ENCODE results near the gene PSPN. TPM values are rescaled to one million over a fixed set of nuclear protein-coding genes. Genes with fewer than 3 reads are reported as not detected.

The PSPN gene
- polyA plus RNA-seq, 1 donor (not counting 4 experiments of a cell fraction or from before 2014, with no cell fraction given) = 0.33 TPM

DNA sequence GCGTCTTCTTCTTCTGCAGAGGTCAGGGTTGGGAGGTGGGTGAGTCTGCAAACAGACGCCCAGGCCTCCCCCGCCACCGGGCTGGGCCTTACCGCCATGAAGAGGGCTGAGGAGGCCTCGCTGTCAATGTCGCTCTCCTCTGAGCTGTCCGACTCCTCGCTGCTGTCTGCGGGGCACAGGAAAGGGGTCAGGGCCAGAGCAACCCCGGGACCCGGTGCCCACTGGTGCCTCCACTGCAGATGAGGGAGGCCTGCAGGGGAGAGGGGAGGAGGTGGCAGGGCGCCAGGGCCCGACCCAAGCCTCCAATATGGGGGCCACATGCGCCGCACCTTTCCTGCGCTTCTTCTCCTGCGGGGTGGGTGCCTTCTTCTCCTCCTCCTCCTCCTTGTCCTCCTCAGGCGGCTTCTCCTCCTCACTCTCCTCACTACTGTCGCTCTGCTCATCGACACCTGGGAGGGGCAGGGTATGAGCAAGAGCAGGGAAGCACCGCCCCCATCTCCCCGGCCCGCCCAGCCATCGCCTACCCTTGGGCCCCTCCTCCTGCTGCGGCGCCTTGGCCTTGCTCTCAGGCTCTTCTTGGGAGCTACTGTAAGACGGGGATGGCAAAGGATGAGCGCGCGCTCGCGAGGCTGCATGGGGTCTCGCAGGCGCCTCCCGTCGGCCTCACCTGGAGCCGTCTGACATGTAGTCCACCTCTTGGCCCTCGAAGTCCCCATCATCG is 5.5 kb upstream of the PSPN start:
- Histone ChIP-seq H3K9me3 (ENCODE audit: control insufficient read depth, low read depth, low read length) (no peaks in the 10 kb centered on the region), H3K27ac (ENCODE audit: control insufficient read depth, insufficient read depth, low read length) (no peak overlapping the region), H3K27me3 (ENCODE audit: control insufficient read depth, extremely low read depth, insufficient read depth, low read length) (no peaks in the 10 kb centered on the region), H3K9me1 (ENCODE audit: control insufficient read depth, extremely low read depth, insufficient read depth, low read length) (no peaks in the 10 kb centered on the region), H3K36me3 (ENCODE audit: control insufficient read depth in 2 of 2, extremely low read depth in 1 of 2, insufficient read depth in 2 of 2, low read length in 2 of 2) (peaks cover 33% of the 10 kb centered on the region in 2 experiments), H3K4me1 (ENCODE audit: control insufficient read depth, extremely low read depth, insufficient read depth, low read length) (no peaks in the 10 kb centered on the region), H4K20me1 (ENCODE audit: control insufficient read depth, extremely low read depth, insufficient read depth, low read length) (no peaks in the 10 kb centered on the region), H3K9ac (ENCODE audit: control insufficient read depth, extremely low read depth, insufficient read depth, low read length) (no peak overlapping the region), H3K4me2 (ENCODE audit: control insufficient read depth, extremely low read depth, insufficient read depth, low read depth, low read length) (no peak overlapping the region), H3K79me2 (ENCODE audit: control insufficient read depth, insufficient read depth, low read length) (no peaks in the 10 kb centered on the region), H3K4me3 (ENCODE audit: control insufficient read depth in 2 of 3, extremely low read depth in 1 of 3, insufficient read depth in 2 of 3, low read depth in 1 of 3, low read length in 3 of 3) (no peak overlapping the region), H2AFZ (ENCODE audit: control insufficient read depth, low read length) (no peak overlapping the region)
- no peak for TF ChIP-seq CTCF (optimal IDR thresholded peaks at IDR 0.05 in 1 of 3, IDR thresholded peaks at IDR 0.05 in 1 of 3, conservative IDR thresholded peaks at IDR 0.05 in 1 of 3; ENCODE audit: extremely low read depth in 1 of 3, insufficient read depth in 2 of 3, low read length in 3 of 3)
- no peak for TF ChIP-seq EZH2 (IDR thresholded peaks at IDR 0.05; ENCODE audit: low read length)
- FAIRE-seq (no peak), DNase-seq (ENCODE audit: low read depth, low spot score) (no peak)
- dilution Hi-C loops (cut with MboI; ENCODE audit: extremely low pct_ligation_motif_present, low sequenced_read_pairs) = no loop called here

DNA sequence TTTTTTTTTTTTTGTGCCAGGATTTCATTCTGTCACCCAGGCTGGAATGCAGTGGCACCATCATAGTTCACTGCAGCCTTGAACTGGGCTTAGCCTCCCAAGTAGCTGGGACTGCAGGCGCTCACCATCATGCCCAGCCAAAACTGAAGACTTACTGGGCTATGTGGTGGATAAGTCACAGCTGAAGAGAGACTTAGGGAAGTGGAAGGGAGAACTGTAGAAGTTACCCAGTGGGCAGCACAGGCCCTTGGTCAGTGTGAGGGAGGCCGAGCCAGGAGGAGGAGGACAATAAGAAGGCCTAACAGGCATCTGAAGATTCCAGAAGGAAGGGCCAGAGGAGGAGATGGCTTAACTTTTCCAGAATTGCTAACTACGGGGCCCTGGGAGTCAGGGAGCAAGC is 4.0 kb upstream of the PSPN start:
- H3K27ac ChIP-seq (ENCODE audit: control insufficient read depth, insufficient read depth, low read length) = no peak overlapping the region
- no peak overlapping the region for H3K9ac ChIP-seq (ENCODE audit: control insufficient read depth, extremely low read depth, insufficient read depth, low read length)
- no peak overlapping the region for H3K4me3 ChIP-seq (ENCODE audit: control insufficient read depth in 2 of 3, extremely low read depth in 1 of 3, insufficient read depth in 2 of 3, low read depth in 1 of 3, low read length in 3 of 3)
- H3K79me2 ChIP-seq (ENCODE audit: control insufficient read depth, insufficient read depth, low read length) = no peaks in the 10 kb centered on the region
- no peak overlapping the region for H3K4me2 ChIP-seq (ENCODE audit: control insufficient read depth, extremely low read depth, insufficient read depth, low read depth, low read length)
- no peaks in the 10 kb centered on the region for H3K9me1 ChIP-seq (ENCODE audit: control insufficient read depth, extremely low read depth, insufficient read depth, low read length)
- no peak overlapping the region for H2AFZ ChIP-seq (ENCODE audit: control insufficient read depth, low read length)
- no peaks in the 10 kb centered on the region for H4K20me1 ChIP-seq (ENCODE audit: control insufficient read depth, extremely low read depth, insufficient read depth, low read length)
- dilution Hi-C loops (cut with MboI; ENCODE audit: extremely low pct_ligation_motif_present, low sequenced_read_pairs) = no loop called here
- peaks cover 25 to 33% of the 10 kb centered on the region in 2 experiments for H3K36me3 ChIP-seq (ENCODE audit: control insufficient read depth in 2 of 2, extremely low read depth in 1 of 2, insufficient read depth in 2 of 2, low read length in 2 of 2)
- no peaks in the 10 kb centered on the region for H3K27me3 ChIP-seq (ENCODE audit: control insufficient read depth, extremely low read depth, insufficient read depth, low read length)
- no peak for TF ChIP-seq EZH2 (IDR thresholded peaks at IDR 0.05; ENCODE audit: low read length)
- no peak for TF ChIP-seq CTCF (optimal IDR thresholded peaks at IDR 0.05 in 1 of 3, IDR thresholded peaks at IDR 0.05 in 1 of 3, conservative IDR thresholded peaks at IDR 0.05 in 1 of 3; ENCODE audit: extremely low read depth in 1 of 3, insufficient read depth in 2 of 3, low read length in 3 of 3)
- FAIRE-seq (no peak), DNase-seq (ENCODE audit: low read depth, low spot score) (no peak)
- H3K9me3 ChIP-seq (ENCODE audit: control insufficient read depth, low read depth, low read length) = no peaks in the 10 kb centered on the region
- no peaks in the 10 kb centered on the region for H3K4me1 ChIP-seq (ENCODE audit: control insufficient read depth, extremely low read depth, insufficient read depth, low read length)

All from keratinocyte (primary cell).